H7 (cell line): ENCODE measurements around the gene EIF4A3. TPM values are rescaled to one million over a fixed set of nuclear protein-coding genes. Genes with fewer than 3 reads are reported as not detected.
"Not testable (repeated sequence)": the region's sequence is repeated elsewhere in the genome, so short reads cannot be mapped to it uniquely, and the experiment has no call there.

Experiments used
- DNase-seq: peaks from one replicate; pipeline ENCODE4 v3.0.0; 2012
- H3K27me3 ChIP-seq: 2 replicates; pipeline ENCODE4 v1.6.0; 2011; ENCODE audit warnings: mild to moderate bottlenecking, low read length; ENCODE audit not compliant: control insufficient read depth, insufficient read depth
- H3K36me3 ChIP-seq: replicated peaks from 2 replicates; pipeline ENCODE4 v1.5.1; 2011; ENCODE audit warnings: low read length; ENCODE audit not compliant: control insufficient read depth, insufficient read depth
- H3K4me3 ChIP-seq: 2 replicates; pipeline ENCODE4 v1.5.1; 2011; ENCODE audit warnings: low read depth, mild to moderate bottlenecking, control low read depth, low read length, moderate library complexity; ENCODE audit not compliant: insufficient read depth
- total RNA-seq: library from RNA; depleted of rRNA; stranded (reverse); fragments of >200 nt; shearing (Covaris generic); gene quantifications from 2 replicates; pipeline ENCODE4 v1.2.3, GENCODE V29; 2014

EIF4A3 gene
- total RNA-seq, 1 experiment from 2014 or later = 138 TPM

GRCh38 chr17:80158846-80159245, 11.9 kb upstream of the EIF4A3 start:
- H3K27me3 ChIP-seq = no peaks in the 10 kb centered on the region
- no peak for DNase-seq
- no peaks in the 10 kb centered on the region for H3K36me3 ChIP-seq
- H3K4me3 ChIP-seq = no peak overlapping the region

DNA sequence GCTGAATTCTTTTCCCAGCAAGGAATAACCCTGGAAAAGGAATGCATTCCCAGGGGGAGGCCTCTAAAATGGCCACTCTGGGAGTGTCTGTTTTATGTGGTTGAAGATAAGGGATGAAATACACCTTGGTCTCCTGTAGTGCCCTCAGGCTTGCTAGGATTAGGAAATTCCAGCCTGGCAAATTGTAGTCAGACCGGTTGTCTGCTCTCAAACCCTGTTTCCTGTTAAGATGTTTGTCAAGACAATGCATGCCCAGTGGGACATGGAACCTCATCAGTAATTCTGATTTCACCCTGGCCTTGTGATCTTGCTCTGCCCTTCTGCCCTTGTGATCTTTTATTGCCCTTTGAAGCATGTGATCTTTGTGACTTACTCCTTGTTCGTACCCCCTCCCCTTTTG, 8.7 kb upstream of the EIF4A3 start:
- H3K36me3 ChIP-seq, DNase-seq, H3K4me3 ChIP-seq, H3K27me3 ChIP-seq: not testable (repeated sequence)

DNA sequence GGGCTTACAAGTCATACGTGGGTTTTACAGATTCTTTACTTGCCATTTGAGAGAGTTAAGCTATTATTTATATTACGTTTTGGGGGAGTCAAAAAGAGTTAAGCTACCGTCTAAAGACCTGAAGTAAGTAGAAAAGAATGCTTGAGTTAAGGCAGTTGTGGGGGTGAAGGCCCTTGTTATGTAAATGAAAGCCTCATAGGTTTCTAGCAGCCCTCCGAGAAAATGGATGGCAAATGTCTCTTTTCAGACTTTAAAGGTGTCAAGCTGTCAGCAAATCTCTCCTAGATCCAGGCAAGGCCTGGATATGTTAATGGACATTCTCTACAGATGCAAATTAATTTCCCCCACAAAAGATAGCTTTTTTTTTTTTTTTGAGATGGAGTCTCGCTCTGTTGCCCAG, 7.2 kb upstream of the EIF4A3 start:
- DNase-seq = no peak
- H3K4me3 ChIP-seq = no peak overlapping the region
- H3K27me3 ChIP-seq = no peaks in the 10 kb centered on the region
- H3K36me3 ChIP-seq = no peaks in the 10 kb centered on the region

- H3K4me3 ChIP-seq = no peak overlapping the region
- no peak for DNase-seq
Measured at GRCh38 chr17:80153004-80153403, 6.1 kb upstream of the EIF4A3 start.

GRCh38 chr17:80152081-80152702, 5.3 kb upstream of the EIF4A3 start:
- H3K4me3 ChIP-seq = no peak overlapping the region
- H3K36me3 ChIP-seq = no peaks in the 10 kb centered on the region
- no peaks in the 10 kb centered on the region for H3K27me3 ChIP-seq
- no peak for DNase-seq

More at GRCh38 chr17:80153004-80153403, 6.1 kb upstream of the EIF4A3 start:
- H3K36me3 ChIP-seq = no peaks in the 10 kb centered on the region
- H3K27me3 ChIP-seq = no peaks in the 10 kb centered on the region

DNA sequence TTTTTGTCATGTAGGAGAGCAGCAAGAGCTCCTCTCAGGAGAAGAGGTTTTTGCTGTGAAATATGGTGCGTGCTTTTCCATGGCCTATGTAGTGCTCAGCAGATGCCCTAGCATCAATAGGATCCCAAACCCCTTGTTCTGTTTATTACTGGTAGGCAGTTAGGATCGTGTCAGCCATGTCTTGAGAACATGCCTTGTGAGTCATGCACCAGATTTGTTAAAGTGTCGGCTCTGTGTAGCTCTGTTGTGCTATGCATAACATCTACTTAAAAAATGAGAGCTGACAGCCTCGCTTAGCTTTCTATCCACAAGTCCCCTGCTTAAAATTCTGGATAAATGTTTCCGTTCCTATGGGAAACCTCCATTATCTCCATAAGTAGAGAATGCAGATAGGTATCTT, 4.4 kb upstream of the EIF4A3 start:
- no peak for DNase-seq
- Histone ChIP-seq H3K36me3 (no peaks in the 10 kb centered on the region), H3K4me3 (no peak overlapping the region), H3K27me3 (no peaks in the 10 kb centered on the region)

DNA sequence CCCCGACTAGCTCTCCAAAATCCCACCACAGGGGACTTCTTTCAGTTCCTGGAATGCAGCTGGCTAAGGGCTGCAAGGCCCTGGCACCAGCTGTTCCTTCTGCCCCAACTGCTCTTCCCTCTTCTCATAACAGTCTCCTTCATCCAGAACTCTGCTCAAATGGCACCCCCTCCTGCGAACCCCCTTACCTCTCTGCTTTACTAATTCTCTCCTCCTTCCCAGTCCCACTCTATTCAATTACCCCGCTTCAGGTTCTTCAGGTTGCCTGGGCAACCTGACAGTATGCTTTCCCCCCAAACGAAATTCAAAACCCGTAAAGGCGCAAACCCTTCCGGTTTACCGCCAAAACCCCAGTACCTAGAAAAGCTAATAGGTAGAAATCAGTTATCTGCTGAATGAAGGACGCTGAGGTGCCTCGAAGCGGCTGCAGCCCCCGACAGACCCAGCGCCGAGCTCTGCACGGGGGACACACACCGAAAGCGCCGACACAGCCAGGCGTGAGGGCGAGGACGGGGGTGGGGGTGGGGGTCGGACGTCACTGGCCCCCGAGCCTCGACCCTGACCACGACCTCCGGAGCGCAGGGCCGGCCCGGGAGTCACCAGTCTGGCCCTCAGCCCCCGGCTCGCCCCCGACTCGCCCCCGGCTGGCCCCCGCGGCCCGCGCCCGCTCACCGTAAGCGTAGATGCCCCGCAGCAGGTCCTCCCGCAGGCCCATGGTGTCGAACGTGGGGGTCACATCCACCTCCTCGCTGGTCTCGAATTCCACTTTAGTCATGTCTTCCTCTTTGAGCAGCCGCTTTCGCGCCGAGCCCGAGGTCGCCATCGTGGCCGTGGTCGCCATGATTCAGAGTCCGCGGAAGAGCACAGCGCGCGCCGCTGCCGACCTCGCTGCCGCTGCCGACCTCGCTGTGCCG, 550 bp downstream of the EIF4A3 start:
- Histone ChIP-seq H3K4me3 (peak overlapping the region; percentile 94), H3K27me3 (no peaks in the 10 kb centered on the region), H3K36me3 (peaks cover 14% of the 10 kb centered on the region)
- peak; percentile 73 for DNase-seq

DNA sequence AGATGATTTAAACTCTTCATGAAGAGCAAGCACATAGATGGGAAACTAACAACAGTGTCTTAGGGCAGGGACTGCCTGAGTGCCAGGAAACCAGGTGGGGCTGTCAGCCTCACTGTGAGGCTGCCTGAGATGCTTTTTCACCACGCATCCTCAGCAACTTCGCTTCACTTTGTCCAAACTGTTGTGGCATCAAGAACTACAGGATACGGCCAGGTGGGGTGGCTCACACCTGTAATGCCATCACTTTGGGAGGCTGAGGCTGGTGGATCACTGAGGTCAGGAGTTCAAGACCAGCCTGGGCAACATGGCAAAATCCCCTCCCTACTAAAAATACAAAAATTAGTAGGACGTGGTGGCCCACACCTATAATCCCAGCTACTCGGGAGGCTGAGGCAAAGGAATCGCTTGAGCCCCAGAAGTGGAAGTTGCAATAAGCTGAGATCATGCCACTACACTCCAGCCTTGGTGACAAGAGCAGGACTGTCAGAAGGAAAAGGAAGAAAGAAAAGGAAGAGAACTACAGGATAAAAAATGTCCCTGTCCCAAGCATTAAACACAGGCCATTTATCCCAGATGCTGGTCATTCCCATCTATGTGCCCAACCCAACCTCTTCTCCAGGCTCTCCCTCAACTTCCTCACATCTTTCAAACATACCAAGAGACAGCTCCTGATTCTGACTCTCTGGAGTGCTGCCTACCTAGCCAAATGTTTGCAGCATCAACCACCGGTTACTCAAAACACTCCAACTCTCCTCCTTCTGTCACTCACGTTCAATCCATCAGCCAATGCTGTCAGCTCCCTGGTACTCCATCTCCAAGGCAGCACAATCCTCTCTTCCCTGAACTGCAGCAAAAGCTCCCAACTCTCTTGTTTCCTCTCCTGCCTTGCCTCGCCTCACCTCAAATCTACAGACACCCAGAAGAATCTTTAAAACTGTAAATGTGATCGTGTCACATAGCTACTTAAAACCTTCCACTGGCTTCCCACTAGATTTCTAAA, 1.6 kb downstream of the EIF4A3 start:
- no peak for DNase-seq
- Histone ChIP-seq H3K27me3 (no peaks in the 10 kb centered on the region), H3K36me3 (peaks cover 16% of the 10 kb centered on the region), H3K4me3 (peak overlapping the region; percentile 94)

DNA sequence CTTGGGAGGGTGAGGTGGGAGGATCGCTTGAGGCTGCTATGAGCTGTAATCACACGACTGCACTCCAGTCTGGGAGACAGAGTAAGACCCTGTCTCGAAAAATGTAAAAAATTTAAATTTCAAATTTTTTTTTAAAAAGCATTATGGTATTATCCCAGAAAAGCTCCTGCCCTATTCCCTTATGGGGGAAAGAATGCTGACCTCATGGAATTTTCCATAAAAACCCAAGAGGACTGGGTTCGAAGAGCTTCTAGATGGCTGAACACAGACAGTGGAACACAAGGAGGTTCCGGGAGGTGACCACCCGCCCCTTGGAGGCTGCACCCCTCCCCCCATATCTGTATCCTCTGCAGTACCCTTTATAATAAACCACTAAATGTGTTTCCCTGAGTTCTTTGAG, 4.0 kb downstream of the EIF4A3 start:
- Histone ChIP-seq H3K27me3 (no peaks in the 10 kb centered on the region), H3K36me3 (peaks cover 36% of the 10 kb centered on the region), H3K4me3 (no peak overlapping the region)
- DNase-seq = no peak

DNA sequence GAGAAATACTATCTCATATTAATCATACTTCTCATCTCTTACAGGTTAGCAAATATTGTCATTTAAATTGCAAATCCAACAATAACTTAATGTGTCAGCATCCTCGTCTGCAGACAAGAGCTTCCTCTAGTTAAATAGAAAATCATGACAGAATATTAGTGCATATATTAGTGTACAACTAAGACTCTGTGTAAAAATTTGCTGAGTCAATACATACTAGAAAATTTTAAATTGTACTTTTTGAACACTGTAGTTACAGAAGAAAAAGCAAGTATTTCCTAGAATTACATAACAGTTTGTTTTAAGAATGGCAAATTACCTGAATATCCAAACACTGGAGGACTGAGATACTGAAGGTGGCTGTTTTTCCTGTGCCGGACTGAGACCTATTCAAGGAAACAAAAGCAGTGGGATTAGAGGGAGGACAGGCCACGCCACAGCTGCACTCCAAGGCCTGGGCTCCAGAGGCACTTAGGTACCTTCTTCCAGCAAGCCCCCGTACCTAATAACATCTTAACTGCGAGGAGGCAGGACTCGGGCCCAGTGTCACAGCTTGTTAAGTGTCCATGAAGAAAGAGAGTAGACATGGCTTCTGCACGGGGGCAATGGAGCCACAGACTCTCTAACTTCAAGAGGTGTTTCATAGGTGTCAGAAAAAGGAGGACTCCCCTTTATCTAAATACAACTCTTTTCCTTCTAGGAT, 5.3 kb downstream of the EIF4A3 start:
- DNase-seq = no peak
- no peaks in the 10 kb centered on the region for H3K27me3 ChIP-seq
- H3K4me3 ChIP-seq = no peak overlapping the region
- peaks cover 47% of the 10 kb centered on the region for H3K36me3 ChIP-seq

DNA sequence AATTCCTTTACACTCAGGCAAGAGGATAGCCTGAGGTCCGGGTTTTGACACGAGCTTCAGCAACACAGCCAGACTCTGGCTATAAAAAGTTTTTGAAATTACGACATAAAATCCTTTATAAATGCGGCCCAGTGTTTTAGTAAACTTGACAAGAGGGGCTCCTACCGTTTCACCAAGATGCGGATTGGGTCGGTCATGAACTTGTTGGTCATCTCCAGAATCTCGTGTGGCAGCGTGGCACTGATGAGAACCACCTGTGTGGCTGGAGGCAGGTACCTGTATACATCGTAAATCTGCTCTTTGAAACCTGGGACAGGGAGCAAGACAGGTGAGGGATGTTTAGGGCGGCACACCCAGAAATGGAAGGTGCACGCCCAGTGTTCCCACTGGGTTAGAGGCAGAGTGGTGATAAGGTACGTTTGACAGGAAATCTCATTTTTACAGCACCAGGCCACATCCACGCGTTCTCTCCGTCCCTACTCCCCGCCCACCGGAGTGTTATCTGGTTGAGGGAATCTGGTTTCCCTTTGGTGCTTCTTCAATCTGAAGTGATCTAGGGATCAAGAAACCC, 8.0 kb downstream of the EIF4A3 start:
- Histone ChIP-seq H3K4me3 (no peak overlapping the region), H3K27me3 (no peaks in the 10 kb centered on the region), H3K36me3 (peaks cover 54% of the 10 kb centered on the region)
- DNase-seq = no peak

- no peak for DNase-seq
- H3K36me3 ChIP-seq = peaks cover 51% of the 10 kb centered on the region
- no peak overlapping the region for H3K4me3 ChIP-seq
- H3K27me3 ChIP-seq = no peaks in the 10 kb centered on the region
Measured at GRCh38 chr17:80137131-80137530, 9.8 kb downstream of the EIF4A3 start.

- Histone ChIP-seq H3K27me3 (no peaks in the 10 kb centered on the region), H3K4me3 (no peak overlapping the region), H3K36me3 (peaks cover 31% of the 10 kb centered on the region)
- no peak for DNase-seq
Measured at GRCh38 chr17:80133626-80133970, 13.3 kb downstream of the EIF4A3 start.
